H9 (cell line): ENCODE results near the gene BMP3. TPM values are rescaled to one million over a fixed set of nuclear protein-coding genes. Genes with fewer than 3 reads are reported as not detected.

Experiments used
- DNase-seq: peaks from one replicate; pipeline ENCODE4 v3.0.0-alpha.2; 2017
- H2AFZ ChIP-seq: one replicate; pipeline ENCODE4 v1.6.1; 2013; ENCODE audit warnings: mild to moderate bottlenecking, low read length, control low read depth, moderate library complexity
- H2AK5ac ChIP-seq: 2 replicates; pipeline ENCODE4 v1.6.1; 2013; ENCODE audit warnings: low read length, control low read depth, mixed read lengths; ENCODE audit not compliant: insufficient read length
- H2BK120ac ChIP-seq: one replicate; pipeline ENCODE4 v1.6.1; 2013; ENCODE audit warnings: low read depth, mild to moderate bottlenecking, low read length, control low read depth, inconsistent platforms; ENCODE audit not compliant: poor library complexity, severe bottlenecking
- H2BK12ac ChIP-seq: 2 replicates; pipeline ENCODE4 v1.6.1; 2013; ENCODE audit warnings: low read length, control low read depth, mixed read lengths, low read depth; ENCODE audit not compliant: insufficient read length
- H2BK15ac ChIP-seq: 2 replicates; pipeline ENCODE4 v1.6.1; 2013; ENCODE audit warnings: low read depth, low read length, control low read depth
- H2BK20ac ChIP-seq: one replicate; pipeline ENCODE4 v1.6.1; 2013; ENCODE audit warnings: low read depth, mild to moderate bottlenecking, low read length, control low read depth, inconsistent platforms; ENCODE audit not compliant: poor library complexity, severe bottlenecking
- H2BK5ac ChIP-seq: 2 replicates; pipeline ENCODE4 v1.6.1; 2013; ENCODE audit warnings: low read length, control low read depth, mixed read lengths; ENCODE audit not compliant: insufficient read length
- H3K14ac ChIP-seq: 2 replicates; pipeline ENCODE4 v1.6.1; 2013; ENCODE audit warnings: low read length, control low read depth; ENCODE audit not compliant: insufficient read depth
- H3K18ac ChIP-seq: 2 replicates; pipeline ENCODE4 v1.6.1; 2013; ENCODE audit warnings: low read depth, mild to moderate bottlenecking, mixed read lengths, low read length, control low read depth; ENCODE audit not compliant: insufficient read length
- H3K23ac ChIP-seq: 2 replicates; pipeline ENCODE4 v1.6.1; 2013; ENCODE audit warnings: low read length, control low read depth, mixed read lengths, low read depth; ENCODE audit not compliant: insufficient read length
- H3K23me2 ChIP-seq: 2 replicates; pipeline ENCODE4 v1.6.1; 2013; ENCODE audit warnings: low read depth, mild to moderate bottlenecking, mixed read lengths, low read length, control low read depth; ENCODE audit not compliant: insufficient read length, poor library complexity, severe bottlenecking
- H3K27ac ChIP-seq: 2 replicates; pipeline ENCODE4 v1.5.1; 2013; ENCODE audit warnings: low read length, control low read depth, mixed read lengths, low read depth; ENCODE audit not compliant: insufficient read length
- H3K27me3 ChIP-seq: 2 replicates; pipeline ENCODE4 v1.6.1; 2013; ENCODE audit warnings: low read length, control low read depth, inconsistent platforms; ENCODE audit not compliant: insufficient read depth
- H3K4ac ChIP-seq: 2 replicates; pipeline ENCODE4 v1.6.1; 2013; ENCODE audit warnings: low read depth, mild to moderate bottlenecking, control low read depth, inconsistent platforms, low read length, moderate library complexity
- H3K4me1 ChIP-seq: 2 replicates; pipeline ENCODE4 v1.6.1; 2013; ENCODE audit warnings: low read length, control low read depth, inconsistent platforms; ENCODE audit not compliant: insufficient read depth
- H3K4me2 ChIP-seq: 2 replicates; pipeline ENCODE4 v1.6.1; 2013; ENCODE audit warnings: low read length, control low read depth, mixed read lengths; ENCODE audit not compliant: insufficient read length, insufficient read depth
- H3K56ac ChIP-seq: 2 replicates; pipeline ENCODE4 v1.6.1; 2013; ENCODE audit warnings: low read depth, mild to moderate bottlenecking, mixed read lengths, low read length, control low read depth; ENCODE audit not compliant: insufficient read length
- H3K79me1 ChIP-seq: 2 replicates; pipeline ENCODE4 v1.6.1; 2013; ENCODE audit warnings: low read depth, mild to moderate bottlenecking, moderate library complexity, low read length, control low read depth, inconsistent platforms; ENCODE audit not compliant: insufficient read depth, poor library complexity, severe bottlenecking
- H3K79me2 ChIP-seq: 2 replicates; pipeline ENCODE4 v1.6.1; 2013; ENCODE audit warnings: low read length, control low read depth, inconsistent platforms; ENCODE audit not compliant: insufficient read depth
- H3K9ac ChIP-seq: 2 replicates; pipeline ENCODE4 v1.6.1; 2013; ENCODE audit warnings: low read length, control low read depth, mixed read lengths; ENCODE audit not compliant: insufficient read length; ENCODE audit errors: extremely low read depth
- H3K9me3 ChIP-seq: one replicate; pipeline ENCODE4 v1.6.1; 2013; ENCODE audit warnings: low read depth, low read length, inconsistent platforms; ENCODE audit not compliant: control insufficient read depth
- H3T11ph ChIP-seq: one replicate; pipeline ENCODE4 v1.6.1; 2013; ENCODE audit warnings: mild to moderate bottlenecking, low read length, control low read depth, inconsistent platforms
- H4K20me1 ChIP-seq: one replicate; pipeline ENCODE4 v1.6.1; 2013; ENCODE audit not compliant: control insufficient read depth, insufficient read length, insufficient read depth
- H4K5ac ChIP-seq: 2 replicates; pipeline ENCODE4 v1.6.1; 2013; ENCODE audit warnings: low read depth, mild to moderate bottlenecking, mixed read lengths, low read length, control low read depth; ENCODE audit not compliant: insufficient read length
- H4K8ac ChIP-seq: replicated peaks from 2 replicates; pipeline ENCODE4 v1.6.1; 2013; ENCODE audit warnings: low read length, control low read depth, mixed read lengths, low read depth; ENCODE audit not compliant: insufficient read length
- H4K91ac ChIP-seq: 2 replicates; pipeline ENCODE4 v1.6.1; 2013; ENCODE audit warnings: low read depth, mild to moderate bottlenecking, moderate library complexity, mixed read lengths, low read length, control low read depth; ENCODE audit not compliant: insufficient read length
- H3K27ac Mint-ChIP-seq, 3 experiments: 2 replicates in 2 of 3; 3 replicates in 1 of 3; pipeline ENCODE4 v1.8.0; 2020 to 2021; ENCODE audit warnings: mixed read lengths in 3 of 3, mild to moderate bottlenecking in 1 of 3, moderate library complexity in 1 of 3
- H3K27me3 Mint-ChIP-seq: 2 replicates; pipeline ENCODE4 v1.8.0; 2021; ENCODE audit warnings: low read depth, mild to moderate bottlenecking, moderate library complexity, mixed read lengths
- H3K36me3 Mint-ChIP-seq, 3 experiments: 2 replicates in 2 of 3; 3 replicates in 1 of 3; pipeline ENCODE4 v1.8.0; 2020 to 2021; ENCODE audit warnings: low read depth in 3 of 3, mixed read lengths in 3 of 3; ENCODE audit not compliant: insufficient read depth in 1 of 3
- H3K4me1 Mint-ChIP-seq, 2 experiments: 2 replicates each; pipeline ENCODE4 v1.8.0; 2020; ENCODE audit warnings: mixed read lengths in 2 of 2
- H3K4me3 Mint-ChIP-seq, 2 experiments: 2 replicates in 1 of 2; 3 replicates in 1 of 2; pipeline ENCODE4 v1.8.0; 2020 to 2021; ENCODE audit warnings: mild to moderate bottlenecking in 2 of 2, mixed read lengths in 2 of 2, moderate library complexity in 1 of 2
- H3K9me3 Mint-ChIP-seq, 2 experiments: 2 replicates in 1 of 2; 3 replicates in 1 of 2; pipeline ENCODE4 v1.8.0; 2020; ENCODE audit warnings: mild to moderate bottlenecking in 2 of 2, mixed read lengths in 2 of 2, moderate library complexity in 1 of 2
- WGBS: extraction: QIAGEN DNeasy Blood & Tissue Kit; methylation state at CpG from one replicate; pipeline ENCODE4 v1.1.7; 2013; ENCODE audit warnings: missing lambda C conversion rate, low lambda C conversion rate, mixed read lengths; ENCODE audit not compliant: insufficient read length; ENCODE audit errors: extremely low coverage; 5-methylcytosine and 5-hydroxymethylcytosine counted together
- total RNA-seq: library from RNA; stranded (reverse); gene quantifications from 2 replicates; pipeline ENCODE4 v1.2.1, GENCODE V29; 2021
- TF ChIP-seq, protein P1 (sequence below): fragments of 200-600 bp; sonication (generic); conservative IDR thresholded peaks from 3 replicates; pipeline ENCODE4 v1.8.0; 2021; ENCODE audit warnings: antibody characterized with exemption, mild to moderate bottlenecking

BMP3 gene
- total RNA-seq, 1 experiment from 2014 or later: not detected

DNA sequence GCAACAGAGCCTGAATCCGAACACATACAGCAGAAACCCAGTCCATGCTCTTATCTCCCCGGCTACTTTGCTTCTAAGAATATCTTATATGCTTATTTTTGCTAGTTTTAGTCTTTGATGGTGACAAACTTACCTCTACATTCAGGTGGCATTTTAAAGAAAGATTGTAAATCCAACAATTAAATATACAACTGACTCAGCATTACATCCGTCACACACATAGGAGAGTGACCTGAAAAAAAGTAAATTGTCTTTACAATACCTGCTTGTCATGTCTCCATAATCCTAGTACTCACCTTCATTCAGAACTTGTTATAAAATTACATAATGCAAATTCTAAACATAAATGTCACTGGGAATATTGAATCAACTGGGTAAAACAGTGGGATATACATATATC is 30.6 kb upstream of the BMP3 start:
- no peak overlapping the region for H3K23ac ChIP-seq
- H3K27me3 ChIP-seq: no peaks in the 10 kb centered on the region
- H3K14ac ChIP-seq: no peak overlapping the region
- Mint-ChIP-seq H3K27ac (no peak overlapping the region), H3K4me3 (no peak overlapping the region), H3K27me3 (no peaks in the 10 kb centered on the region), H3K4me1 (peaks cover 5 to 10% of the 10 kb centered on the region in 2 experiments; a peak in 3 of 4 replicates), H3K36me3 (no peaks in the 10 kb centered on the region), H3K9me3 (no peaks in the 10 kb centered on the region; a peak in 1 of 5 replicates)
- H3T11ph ChIP-seq: no peak overlapping the region
- TF ChIP-seq, protein P1, sequence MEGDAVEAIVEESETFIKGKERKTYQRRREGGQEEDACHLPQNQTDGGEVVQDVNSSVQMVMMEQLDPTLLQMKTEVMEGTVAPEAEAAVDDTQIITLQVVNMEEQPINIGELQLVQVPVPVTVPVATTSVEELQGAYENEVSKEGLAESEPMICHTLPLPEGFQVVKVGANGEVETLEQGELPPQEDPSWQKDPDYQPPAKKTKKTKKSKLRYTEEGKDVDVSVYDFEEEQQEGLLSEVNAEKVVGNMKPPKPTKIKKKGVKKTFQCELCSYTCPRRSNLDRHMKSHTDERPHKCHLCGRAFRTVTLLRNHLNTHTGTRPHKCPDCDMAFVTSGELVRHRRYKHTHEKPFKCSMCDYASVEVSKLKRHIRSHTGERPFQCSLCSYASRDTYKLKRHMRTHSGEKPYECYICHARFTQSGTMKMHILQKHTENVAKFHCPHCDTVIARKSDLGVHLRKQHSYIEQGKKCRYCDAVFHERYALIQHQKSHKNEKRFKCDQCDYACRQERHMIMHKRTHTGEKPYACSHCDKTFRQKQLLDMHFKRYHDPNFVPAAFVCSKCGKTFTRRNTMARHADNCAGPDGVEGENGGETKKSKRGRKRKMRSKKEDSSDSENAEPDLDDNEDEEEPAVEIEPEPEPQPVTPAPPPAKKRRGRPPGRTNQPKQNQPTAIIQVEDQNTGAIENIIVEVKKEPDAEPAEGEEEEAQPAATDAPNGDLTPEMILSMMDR: no peak
- no peak overlapping the region for H2BK5ac ChIP-seq
- no peak overlapping the region for H2AFZ ChIP-seq
- no peak overlapping the region for H2AK5ac ChIP-seq
- H3K9me3 ChIP-seq: no peaks in the 10 kb centered on the region
- no peak overlapping the region for H2BK20ac ChIP-seq
- no peak overlapping the region for H3K9ac ChIP-seq
- DNase-seq: no peak
- no peaks in the 10 kb centered on the region for H3K79me1 ChIP-seq
- no peak overlapping the region for H3K4ac ChIP-seq
- no peak overlapping the region for H3K4me2 ChIP-seq
- no peak overlapping the region for H3K18ac ChIP-seq
- no peak overlapping the region for H2BK12ac ChIP-seq
- no peaks in the 10 kb centered on the region for H3K23me2 ChIP-seq
- H3K79me2 ChIP-seq: no peaks in the 10 kb centered on the region
- no peak overlapping the region for H4K8ac ChIP-seq
- H4K5ac ChIP-seq: no peak overlapping the region
- no peak overlapping the region for H3K27ac ChIP-seq
- H4K91ac ChIP-seq: no peak overlapping the region
- no peaks in the 10 kb centered on the region for H4K20me1 ChIP-seq
- H2BK15ac ChIP-seq: no peak overlapping the region
- WGBS: no CpG with 5 or more reads among the region's 3 CpGs
- H3K56ac ChIP-seq: no peak overlapping the region
- no peak overlapping the region for H2BK120ac ChIP-seq
- H3K4me1 ChIP-seq: no peaks in the 10 kb centered on the region
